ENCODE measurements around the gene IDE.

Gene IDE

GRCh38 chr10:92573798-92574547, at the start of gene IDE:
Gene IDE (minus strand): TSS chr10:92574093. CDS start chr10:92574019, 74 bp downstream.
- peak; percentile 92 for DNase-seq (ENCODE audit: low read depth, low spot score)
- in situ Hi-C loops (cut with HindIII; ENCODE audit: low sequenced_read_pairs): no loop called here
- peak within 1 kb of the TSS; percentile 78 for H3K4me3 ChIP-seq (ENCODE audit: low read depth, low read length)
- TF ChIP-seq, protein P1, sequence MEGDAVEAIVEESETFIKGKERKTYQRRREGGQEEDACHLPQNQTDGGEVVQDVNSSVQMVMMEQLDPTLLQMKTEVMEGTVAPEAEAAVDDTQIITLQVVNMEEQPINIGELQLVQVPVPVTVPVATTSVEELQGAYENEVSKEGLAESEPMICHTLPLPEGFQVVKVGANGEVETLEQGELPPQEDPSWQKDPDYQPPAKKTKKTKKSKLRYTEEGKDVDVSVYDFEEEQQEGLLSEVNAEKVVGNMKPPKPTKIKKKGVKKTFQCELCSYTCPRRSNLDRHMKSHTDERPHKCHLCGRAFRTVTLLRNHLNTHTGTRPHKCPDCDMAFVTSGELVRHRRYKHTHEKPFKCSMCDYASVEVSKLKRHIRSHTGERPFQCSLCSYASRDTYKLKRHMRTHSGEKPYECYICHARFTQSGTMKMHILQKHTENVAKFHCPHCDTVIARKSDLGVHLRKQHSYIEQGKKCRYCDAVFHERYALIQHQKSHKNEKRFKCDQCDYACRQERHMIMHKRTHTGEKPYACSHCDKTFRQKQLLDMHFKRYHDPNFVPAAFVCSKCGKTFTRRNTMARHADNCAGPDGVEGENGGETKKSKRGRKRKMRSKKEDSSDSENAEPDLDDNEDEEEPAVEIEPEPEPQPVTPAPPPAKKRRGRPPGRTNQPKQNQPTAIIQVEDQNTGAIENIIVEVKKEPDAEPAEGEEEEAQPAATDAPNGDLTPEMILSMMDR (IDR thresholded peaks at IDR 0.05; ENCODE audit: low read depth, low read length): peak; percentile 87

GRCh38 chr10:92619368-92619767, 45.5 kb upstream of the IDE start:
- DNase-seq (ENCODE audit: low read depth, low spot score): no peak
- no peak overlapping the region for H3K4me3 ChIP-seq (ENCODE audit: low read depth, low read length)
- TF ChIP-seq, protein P1 (IDR thresholded peaks at IDR 0.05; ENCODE audit: low read depth, low read length): no peak
- in situ Hi-C loops (cut with HindIII; ENCODE audit: low sequenced_read_pairs): no loop called here

DNA sequence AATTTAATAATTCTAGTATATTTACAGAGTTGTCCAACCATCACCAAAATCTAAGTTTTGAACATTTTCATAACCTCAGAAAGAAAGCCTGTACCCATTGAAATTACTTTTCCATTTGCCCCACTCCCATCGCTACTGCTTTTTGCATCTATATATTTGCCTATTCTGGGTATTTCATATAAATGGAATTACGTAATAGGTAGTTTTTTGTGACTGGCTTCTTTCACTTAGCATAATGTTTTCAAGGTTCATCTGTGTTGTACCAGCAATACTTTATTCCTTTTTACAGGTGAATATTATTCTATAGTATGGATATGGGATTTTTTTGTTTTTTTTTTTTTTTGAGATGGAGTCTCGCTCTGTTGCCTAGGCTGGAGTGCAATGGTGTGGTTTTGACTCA, 41.6 kb upstream of the IDE start:
- TF ChIP-seq, protein P1 (IDR thresholded peaks at IDR 0.05; ENCODE audit: low read depth, low read length): no peak
- H3K4me3 ChIP-seq (ENCODE audit: low read depth, low read length): no peak overlapping the region
- DNase-seq (ENCODE audit: low read depth, low spot score): no peak
- in situ Hi-C loops (cut with HindIII; ENCODE audit: low sequenced_read_pairs): no loop called here

GRCh38 chr10:92604841-92605240, 30.9 kb upstream of the IDE start:
- DNase-seq (ENCODE audit: low read depth, low spot score): no peak

DNA sequence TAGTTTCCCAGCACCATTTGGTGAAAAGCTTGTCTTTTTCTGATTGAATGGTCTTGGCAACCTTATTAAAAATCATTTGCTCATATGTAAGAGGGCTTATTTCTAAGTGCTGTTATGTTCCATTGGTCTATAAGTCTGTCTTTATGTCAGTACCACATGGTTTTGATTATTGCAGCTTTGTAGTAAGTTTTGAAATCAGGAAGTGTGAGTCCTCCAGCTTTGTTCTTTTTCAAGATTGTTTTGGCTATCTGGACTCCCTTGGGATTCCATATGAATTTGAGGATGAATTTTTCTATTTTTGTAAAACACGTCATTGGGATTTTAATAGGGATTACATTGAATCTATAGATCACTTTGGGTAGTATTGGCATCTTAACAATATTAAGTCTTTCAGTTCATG, 24.4 kb upstream of the IDE start:
- in situ Hi-C loops (cut with HindIII; ENCODE audit: low sequenced_read_pairs): no loop called here
- H3K4me3 ChIP-seq (ENCODE audit: low read depth, low read length): no peak overlapping the region
- no peak for DNase-seq (ENCODE audit: low read depth, low spot score)
- TF ChIP-seq, protein P1 (IDR thresholded peaks at IDR 0.05; ENCODE audit: low read depth, low read length): no peak

More at GRCh38 chr10:92604841-92605240, 30.9 kb upstream of the IDE start:
- no peak overlapping the region for H3K4me3 ChIP-seq (ENCODE audit: low read depth, low read length)
- in situ Hi-C loops (cut with HindIII; ENCODE audit: low sequenced_read_pairs): no loop called here
- TF ChIP-seq, protein P1 (IDR thresholded peaks at IDR 0.05; ENCODE audit: low read depth, low read length): no peak

GRCh38 chr10:92595505-92595904, 21.6 kb upstream of the IDE start:
- TF ChIP-seq, protein P1 (IDR thresholded peaks at IDR 0.05; ENCODE audit: low read depth, low read length): no peak
- no peak for DNase-seq (ENCODE audit: low read depth, low spot score)
- no peak overlapping the region for H3K4me3 ChIP-seq (ENCODE audit: low read depth, low read length)
- in situ Hi-C loops (cut with HindIII; ENCODE audit: low sequenced_read_pairs): no loop called here
